ENCODE data around the gene TMEM178B.

Gene TMEM178B

DNA sequence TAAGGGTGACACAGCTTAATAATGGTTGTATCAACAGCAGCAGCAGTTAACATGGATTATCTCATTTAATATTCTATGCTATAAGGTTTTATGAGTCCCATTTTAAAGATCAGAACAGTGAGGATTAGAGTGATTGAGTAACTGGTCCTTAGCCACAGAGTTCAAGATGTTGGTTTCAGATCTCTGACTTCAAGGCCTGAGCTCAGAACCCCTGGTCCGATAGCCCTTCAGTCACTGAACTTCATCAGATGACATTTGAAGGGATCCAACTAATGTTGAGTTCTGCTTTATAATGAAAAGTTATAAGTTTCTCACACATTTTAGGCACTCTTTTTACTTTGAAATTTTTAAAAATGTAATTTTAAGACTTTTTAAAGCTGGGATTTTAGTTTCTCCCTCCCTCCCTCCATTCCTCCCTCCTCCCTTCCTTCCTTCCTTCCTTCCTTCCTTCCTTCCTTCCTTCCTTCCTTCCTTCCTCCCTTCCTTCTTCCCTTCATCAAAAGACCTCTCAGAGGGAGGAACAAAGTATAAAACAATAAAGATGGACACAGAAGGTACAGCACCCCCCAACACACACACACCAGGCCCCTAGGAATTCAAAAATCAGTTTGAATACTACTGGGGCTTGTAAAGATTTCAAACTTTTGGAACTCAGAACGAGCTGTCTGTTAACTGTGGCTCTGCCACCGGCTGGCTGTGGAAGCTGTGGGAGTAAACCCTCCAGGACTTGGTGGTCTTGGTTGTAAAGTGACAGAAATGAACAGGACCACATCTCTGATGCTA, 270.5 kb downstream of the TMEM178B start:
- Histone ChIP-seq H3K4me1 (ENCODE audit: control insufficient read depth in 1 of 2, insufficient read depth in 1 of 2, low read depth in 1 of 2, low read length in 1 of 2) (no peaks in the 10 kb centered on the region), H3K27me3 (no peaks in the 10 kb centered on the region), H3K27ac (no peak overlapping the region)

DNA sequence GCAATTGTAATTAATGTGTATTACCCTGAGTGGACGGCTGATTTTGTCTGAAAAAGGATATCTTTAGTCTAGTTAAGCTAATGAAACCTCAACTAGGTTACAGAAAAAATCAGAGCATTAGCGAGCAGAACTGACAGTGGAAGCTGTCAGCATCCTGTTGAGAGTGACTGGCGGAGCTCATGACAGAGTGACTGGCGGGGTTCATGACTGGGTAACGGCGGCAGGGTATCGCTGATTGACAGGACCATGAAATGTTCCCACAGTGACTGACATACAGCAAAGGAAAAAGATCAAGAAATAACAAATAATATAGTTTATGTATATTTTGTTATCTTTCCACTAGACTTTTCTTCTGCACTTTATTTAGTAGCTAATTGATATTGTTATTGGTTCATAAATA, 274.9 kb downstream of the TMEM178B start:
- no peaks in the 10 kb centered on the region for H3K27me3 ChIP-seq
- H3K36me3 ChIP-seq: no peaks in the 10 kb centered on the region

More for the DNA sequence above, 270.5 kb downstream of the TMEM178B start:
- TF ChIP-seq, protein P1, sequence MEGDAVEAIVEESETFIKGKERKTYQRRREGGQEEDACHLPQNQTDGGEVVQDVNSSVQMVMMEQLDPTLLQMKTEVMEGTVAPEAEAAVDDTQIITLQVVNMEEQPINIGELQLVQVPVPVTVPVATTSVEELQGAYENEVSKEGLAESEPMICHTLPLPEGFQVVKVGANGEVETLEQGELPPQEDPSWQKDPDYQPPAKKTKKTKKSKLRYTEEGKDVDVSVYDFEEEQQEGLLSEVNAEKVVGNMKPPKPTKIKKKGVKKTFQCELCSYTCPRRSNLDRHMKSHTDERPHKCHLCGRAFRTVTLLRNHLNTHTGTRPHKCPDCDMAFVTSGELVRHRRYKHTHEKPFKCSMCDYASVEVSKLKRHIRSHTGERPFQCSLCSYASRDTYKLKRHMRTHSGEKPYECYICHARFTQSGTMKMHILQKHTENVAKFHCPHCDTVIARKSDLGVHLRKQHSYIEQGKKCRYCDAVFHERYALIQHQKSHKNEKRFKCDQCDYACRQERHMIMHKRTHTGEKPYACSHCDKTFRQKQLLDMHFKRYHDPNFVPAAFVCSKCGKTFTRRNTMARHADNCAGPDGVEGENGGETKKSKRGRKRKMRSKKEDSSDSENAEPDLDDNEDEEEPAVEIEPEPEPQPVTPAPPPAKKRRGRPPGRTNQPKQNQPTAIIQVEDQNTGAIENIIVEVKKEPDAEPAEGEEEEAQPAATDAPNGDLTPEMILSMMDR (IDR thresholded peaks at IDR 0.05): no peak
- Histone ChIP-seq H3K9me3 (no peaks in the 10 kb centered on the region), H3K4me3 (ENCODE audit: low read depth in 1 of 2, low read length in 1 of 2) (no peak overlapping the region), H3K36me3 (no peaks in the 10 kb centered on the region)

DNA sequence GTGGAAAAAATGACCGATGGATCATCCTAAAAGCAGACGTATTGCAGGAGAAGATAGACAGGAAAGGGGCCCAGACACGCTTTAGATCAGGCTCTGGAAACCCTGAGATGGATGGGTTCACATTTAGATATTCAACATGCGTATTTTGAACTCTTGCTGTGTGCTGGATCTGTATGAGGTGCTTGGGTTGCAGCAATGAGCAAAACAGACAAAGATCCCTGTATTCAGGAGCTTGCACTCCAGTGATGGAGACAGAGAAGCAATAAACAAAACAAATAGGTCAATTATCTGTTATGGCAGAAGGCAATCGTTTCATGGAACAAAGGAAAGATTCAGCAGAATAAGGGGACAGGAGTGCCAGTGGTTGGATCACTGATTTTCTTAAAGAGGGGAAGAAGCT, 275.5 kb downstream of the TMEM178B start:
- Histone ChIP-seq H3K4me1 (ENCODE audit: control insufficient read depth in 1 of 2, insufficient read depth in 1 of 2, low read depth in 1 of 2, low read length in 1 of 2) (no peaks in the 10 kb centered on the region), H3K9me3 (no peaks in the 10 kb centered on the region), H3K27ac (no peak overlapping the region), H3K36me3 (no peaks in the 10 kb centered on the region), H3K27me3 (no peaks in the 10 kb centered on the region), H3K4me3 (ENCODE audit: low read depth in 1 of 2, low read length in 1 of 2) (no peak overlapping the region)
- TF ChIP-seq, protein P1 (IDR thresholded peaks at IDR 0.05): no peak

More for the DNA sequence above, 274.9 kb downstream of the TMEM178B start:
- Histone ChIP-seq H3K4me1 (ENCODE audit: control insufficient read depth in 1 of 2, insufficient read depth in 1 of 2, low read depth in 1 of 2, low read length in 1 of 2) (no peaks in the 10 kb centered on the region), H3K27ac (no peak overlapping the region), H3K9me3 (no peaks in the 10 kb centered on the region), H3K4me3 (ENCODE audit: low read depth in 1 of 2, low read length in 1 of 2) (no peak overlapping the region)
- TF ChIP-seq, protein P1 (IDR thresholded peaks at IDR 0.05): no peak

DNA sequence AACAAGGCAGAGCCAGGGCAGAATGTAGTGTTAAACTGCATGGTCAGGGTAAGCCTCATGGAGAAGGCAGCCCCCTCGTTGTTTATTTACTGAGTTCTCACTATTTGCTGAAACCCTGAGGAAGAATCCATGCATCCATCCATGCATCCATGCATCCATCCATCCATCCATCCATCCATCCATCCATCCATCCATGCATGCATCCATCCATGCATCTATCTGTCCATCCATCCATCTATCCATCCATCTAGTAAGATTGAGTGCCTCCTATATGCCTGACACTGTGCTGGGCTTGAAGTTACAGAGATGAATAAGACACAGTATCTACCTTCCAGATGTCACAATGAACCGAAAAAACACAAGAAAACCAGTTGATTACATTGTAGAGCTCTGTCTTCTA, 275.9 kb downstream of the TMEM178B start:
- H3K27me3 ChIP-seq: no peaks in the 10 kb centered on the region
- H3K36me3 ChIP-seq: no peaks in the 10 kb centered on the region
- TF ChIP-seq, protein P1 (IDR thresholded peaks at IDR 0.05): no peak
- H3K9me3 ChIP-seq: no peaks in the 10 kb centered on the region
- no peak overlapping the region for H3K27ac ChIP-seq
- H3K4me3 ChIP-seq (ENCODE audit: low read depth in 1 of 2, low read length in 1 of 2): no peak overlapping the region
- no peaks in the 10 kb centered on the region for H3K4me1 ChIP-seq (ENCODE audit: control insufficient read depth in 1 of 2, insufficient read depth in 1 of 2, low read depth in 1 of 2, low read length in 1 of 2)

DNA sequence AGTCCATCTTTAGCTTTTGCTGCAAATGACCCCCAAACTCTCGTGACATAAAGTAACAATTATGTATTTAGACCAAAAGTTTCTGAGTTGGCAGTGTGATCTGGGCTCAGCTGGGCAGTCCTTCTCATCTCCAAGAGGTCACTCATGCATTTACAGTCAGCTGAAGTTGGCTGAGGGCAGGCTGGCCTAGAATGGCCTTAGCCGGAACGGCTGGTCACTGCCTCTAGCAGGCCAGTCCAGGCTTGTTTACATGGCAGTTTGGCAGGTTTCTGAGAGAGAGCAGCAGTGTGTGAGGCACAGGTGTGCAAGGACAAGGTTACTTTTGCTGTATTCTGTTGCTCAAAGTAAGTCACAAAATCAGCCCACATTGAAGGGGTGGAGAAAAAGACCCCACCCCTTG, 277.3 kb downstream of the TMEM178B start:
- Histone ChIP-seq H3K4me3 (ENCODE audit: low read depth in 1 of 2, low read length in 1 of 2) (no peak overlapping the region), H3K36me3 (no peaks in the 10 kb centered on the region), H3K4me1 (ENCODE audit: control insufficient read depth in 1 of 2, insufficient read depth in 1 of 2, low read depth in 1 of 2, low read length in 1 of 2) (no peaks in the 10 kb centered on the region), H3K27ac (no peak overlapping the region), H3K27me3 (no peaks in the 10 kb centered on the region), H3K9me3 (no peaks in the 10 kb centered on the region)
- TF ChIP-seq, protein P1 (IDR thresholded peaks at IDR 0.05): no peak

Measured in neutrophil (primary cell).